ENCODE measurements around the gene BMP8A.
"Not testable (repeated sequence)": the region's sequence is repeated elsewhere in the genome, so short reads cannot be mapped to it uniquely, and the experiment has no call there.

The BMP8A gene

DNA sequence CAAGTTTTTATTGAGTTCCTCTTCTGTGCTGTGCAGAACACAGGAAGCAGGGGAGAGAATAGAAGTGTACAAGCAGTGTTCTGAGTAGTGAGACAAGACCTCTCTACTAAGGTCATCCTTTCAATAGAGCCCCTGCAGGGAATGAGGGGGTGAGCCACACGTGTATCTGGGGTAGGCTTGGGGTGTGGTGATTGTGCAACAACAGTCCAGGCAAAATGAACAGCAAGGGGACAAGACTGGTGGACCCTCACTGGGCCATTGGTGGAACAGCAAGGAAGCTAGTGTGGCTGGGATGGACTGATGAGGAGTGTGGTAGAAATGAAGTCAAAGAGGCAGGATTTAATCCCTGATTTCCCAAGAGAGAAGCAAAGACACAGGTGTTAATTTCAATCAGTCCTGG, 8.2 kb upstream of the BMP8A start:
- no peak for DNase-seq

DNA sequence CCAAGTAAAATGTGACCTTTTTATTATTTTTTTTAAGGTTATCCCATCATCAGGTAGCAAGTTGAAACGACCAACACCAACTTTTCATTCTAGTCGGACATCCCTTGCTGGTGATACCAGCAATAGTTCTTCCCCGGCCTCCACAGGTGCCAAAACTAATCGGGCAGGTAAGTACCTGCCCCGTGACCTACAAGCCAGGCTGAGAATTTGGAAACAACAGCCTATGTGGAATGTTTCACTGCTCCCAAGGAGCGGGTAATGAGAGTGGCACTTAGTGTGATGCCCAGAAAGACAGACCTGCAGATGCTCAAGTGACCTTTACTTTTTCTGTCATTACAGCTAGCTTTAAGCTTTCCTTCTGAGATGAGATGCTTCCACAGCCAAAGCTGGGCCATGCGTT, 6.9 kb upstream of the BMP8A start:
- no peak for DNase-seq

DNA sequence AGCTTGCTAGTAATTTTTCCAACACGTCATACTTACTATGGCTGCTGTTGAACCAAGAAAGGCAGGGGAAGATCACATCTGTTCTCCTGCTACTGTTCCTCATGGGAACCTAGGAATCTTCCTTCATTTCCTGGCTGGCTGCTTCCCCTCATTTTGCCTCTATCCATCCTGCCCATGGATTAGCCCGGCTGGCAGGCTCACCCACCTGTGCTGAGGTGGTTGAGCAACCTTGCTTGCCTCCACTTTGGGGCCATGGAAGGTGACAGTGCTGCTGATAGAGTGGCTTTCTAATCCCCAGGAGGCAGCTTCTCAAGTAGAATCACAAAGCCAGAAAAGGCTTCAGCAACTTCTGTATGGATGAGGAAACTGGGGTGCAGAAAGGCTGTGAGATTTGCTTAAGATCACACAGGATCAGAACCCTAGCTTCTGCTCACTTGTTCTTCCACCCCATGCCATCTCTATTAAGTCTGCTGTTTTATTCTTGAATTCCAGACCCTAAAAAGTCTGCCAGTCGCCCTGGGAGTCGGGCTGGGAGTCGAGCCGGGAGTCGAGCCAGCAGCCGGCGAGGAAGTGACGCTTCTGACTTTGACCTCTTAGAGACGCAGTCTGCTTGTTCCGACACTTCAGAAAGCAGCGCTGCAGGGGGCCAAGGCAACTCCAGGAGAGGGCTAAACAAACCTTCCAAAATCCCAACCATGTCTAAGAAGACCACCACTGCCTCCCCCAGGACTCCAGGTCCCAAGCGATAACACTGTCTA, 6.2 kb upstream of the BMP8A start:
- no peak for DNase-seq

DNA sequence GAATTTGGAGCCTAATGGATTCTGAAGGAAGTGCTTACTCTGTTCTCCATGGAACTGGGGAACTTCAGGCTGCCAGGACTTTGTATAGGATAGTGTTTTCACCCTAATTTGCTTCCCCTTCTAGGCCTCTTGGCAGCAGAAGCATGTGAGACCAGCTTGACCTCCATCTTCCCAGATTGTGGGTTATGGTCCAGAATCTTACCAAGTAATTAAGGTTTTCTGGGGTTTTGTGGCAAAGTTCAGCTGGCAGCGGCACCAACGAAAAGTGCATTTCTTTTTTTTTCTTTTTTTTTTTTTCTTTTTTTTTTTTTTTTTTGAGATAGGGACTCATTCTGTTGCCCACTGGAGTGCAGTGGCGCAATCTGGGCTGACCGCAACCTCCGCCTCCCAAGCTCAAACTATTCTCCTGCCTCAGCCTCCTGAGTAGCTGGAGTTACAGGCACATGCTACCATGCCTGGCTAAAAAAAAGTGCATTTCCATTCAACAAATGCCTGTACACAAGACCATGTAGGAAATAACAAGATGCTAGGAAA, 3.4 kb upstream of the BMP8A start:
- no peak for DNase-seq

- DNase-seq, result no peak
These were observed 2.5 kb upstream of the BMP8A start for GRCh38 chr1:39488793-39489566.

DNA sequence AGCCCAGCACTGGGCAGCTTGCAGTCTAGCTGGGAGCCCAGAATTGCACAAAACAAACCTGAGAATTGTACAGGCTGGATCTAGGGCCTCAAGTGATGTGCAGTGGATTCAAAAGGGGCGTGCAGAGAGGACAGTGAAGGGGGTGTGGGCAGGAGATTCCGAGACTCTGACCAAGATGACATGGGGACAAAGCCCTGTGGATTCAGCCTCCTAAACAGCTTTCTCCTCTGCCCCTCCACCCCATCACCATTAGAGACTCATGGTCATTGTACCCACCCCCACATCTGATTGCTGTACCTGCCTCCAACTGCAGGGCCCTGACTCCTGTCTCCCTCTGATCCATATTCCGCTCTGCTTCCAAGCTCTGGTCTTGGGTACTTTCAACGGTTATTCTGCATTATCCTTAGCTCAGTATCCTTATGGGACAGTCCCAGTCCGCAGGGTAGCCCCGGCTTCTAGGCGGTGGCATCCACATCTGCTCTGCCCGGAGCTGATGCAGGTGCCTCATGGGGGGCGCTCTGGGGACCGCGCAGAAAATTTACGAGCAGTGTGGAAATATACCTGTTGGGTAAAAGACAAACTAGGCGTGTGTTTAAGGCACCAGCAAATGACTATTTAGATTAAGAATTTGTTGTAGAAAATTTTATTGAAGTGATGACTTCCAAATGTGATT, 1.7 kb upstream of the BMP8A start:
- no peak for DNase-seq

DNA sequence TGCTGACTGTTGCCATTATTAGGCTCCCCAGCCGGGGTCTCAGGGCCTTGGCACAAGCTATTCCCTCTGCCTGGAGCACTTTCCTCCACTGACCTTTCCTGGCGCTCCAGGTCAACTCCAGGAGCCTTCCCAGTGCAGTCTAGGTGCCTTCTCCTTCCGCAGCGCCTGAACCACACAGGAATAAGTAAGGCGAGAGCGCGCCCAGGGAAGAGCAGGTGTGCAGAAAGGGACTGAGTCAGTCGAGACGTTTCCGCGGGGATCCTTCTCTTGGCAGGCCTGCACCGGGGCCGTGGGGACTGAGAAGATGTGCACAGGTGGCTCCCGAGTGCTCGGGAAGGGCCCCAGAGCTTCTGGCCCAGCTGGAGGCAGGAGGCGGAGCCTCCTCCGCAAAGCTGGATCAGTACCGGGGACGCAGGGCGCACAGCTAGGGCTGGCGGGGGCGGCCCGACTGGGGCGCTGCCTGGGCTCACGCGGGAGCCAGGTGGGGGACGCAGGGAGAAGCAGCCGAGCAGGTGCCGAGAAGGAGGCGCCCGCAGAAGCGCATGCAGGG, 765 bp upstream of the BMP8A start:
- peak; percentile 22 for DNase-seq

DNA sequence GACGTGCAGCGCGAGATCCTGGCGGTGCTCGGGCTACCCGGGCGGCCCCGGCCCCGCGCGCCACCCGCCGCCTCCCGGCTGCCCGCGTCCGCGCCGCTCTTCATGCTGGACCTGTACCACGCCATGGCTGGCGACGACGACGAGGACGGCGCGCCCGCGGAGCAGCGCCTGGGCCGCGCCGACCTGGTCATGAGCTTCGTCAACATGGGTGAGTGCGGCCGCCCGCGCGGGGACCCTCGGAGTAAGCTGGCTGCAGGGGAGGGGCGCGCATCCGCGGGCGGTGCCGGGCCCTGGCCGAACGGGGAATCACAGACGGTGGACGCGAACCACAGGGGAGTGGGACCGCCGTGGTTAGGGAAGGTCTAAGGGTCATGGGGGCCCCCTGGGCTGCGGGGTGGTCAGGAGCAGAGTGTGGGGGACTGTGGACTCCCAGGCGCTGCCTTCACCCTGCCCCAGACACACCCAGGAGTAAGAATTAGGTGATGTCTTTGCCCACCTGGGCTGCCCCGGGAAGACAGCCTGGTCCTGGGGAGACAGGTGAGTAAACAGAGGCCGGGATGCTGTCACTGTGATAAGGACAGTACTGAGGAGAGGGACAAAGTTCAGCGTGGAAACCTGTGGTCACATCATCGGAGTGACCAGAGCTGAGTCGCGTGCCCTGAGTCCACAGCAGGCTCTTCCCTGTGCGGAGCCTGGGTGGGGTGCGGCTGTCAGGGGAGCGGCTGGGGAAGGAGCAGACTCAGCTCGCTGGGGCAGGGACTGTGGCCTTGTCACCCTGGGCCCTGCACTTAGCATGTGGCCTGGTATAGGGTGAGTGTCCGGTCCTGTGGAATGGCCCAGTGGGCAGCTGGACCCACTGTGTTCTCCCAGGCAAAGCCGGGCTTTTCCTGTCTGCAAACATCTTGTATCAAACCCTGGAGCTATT, 944 bp downstream of the BMP8A start:
- not testable (repeated sequence) for DNase-seq

GRCh38 chr1:39493043-39493810, 1.8 kb downstream of the BMP8A start:
- DNase-seq, result not testable (repeated sequence)

DNA sequence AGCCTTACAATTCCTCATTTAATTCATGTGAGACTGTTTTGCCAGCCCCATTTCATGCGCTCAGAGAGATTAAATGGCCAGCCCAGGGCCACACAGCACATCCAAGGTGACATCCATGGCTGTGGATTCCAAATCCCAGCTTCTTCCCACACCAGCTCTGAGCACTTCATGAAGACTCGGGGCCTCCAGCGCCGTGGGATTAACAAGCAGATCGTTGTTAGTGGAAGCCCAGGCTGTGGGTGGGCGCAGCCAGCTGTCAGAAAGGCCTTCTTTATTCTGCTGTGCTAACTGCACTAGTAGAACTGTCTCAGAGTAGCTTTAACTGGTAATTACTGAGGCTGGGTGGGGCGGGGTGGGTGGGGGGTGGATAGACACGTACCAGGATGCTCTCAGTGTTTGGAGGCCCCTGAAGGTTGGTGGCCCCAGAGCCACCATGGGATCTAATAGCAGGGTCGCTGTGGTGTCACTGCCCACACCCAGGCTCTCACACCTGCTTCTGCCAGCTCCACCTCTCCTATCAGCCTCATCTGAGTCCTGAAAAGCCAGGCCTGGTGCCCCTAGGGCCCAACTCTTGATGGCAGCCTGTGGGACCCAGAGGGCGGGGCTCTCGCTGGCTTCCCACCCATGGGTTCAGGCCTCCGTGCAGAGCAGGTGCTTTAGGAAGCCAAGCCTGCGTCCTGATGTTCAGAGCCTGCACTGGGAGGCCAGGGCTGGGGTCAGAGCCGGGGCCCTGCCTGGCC, 3.4 kb downstream of the BMP8A start:
- no peak for DNase-seq

DNA sequence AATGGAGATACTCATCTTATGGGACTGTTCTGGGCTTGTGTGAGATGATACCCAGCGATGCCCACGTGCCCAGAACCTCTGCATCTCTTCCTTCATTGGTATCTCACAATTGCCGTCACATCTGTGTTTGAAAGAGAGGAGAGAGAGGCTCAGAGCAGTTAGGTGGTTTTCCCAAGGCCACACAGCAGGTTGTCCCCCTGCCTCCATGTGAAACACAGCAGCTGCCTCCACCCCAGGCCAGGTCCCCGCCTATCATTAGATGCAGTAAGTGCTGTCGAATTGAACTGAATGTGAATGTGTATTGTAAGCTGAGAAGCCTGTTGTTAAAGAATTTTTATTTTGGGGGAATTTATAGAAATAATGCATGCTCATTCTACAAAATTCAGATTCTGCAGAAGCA, 5.1 kb downstream of the BMP8A start:
- DNase-seq, result not testable (repeated sequence)

DNA sequence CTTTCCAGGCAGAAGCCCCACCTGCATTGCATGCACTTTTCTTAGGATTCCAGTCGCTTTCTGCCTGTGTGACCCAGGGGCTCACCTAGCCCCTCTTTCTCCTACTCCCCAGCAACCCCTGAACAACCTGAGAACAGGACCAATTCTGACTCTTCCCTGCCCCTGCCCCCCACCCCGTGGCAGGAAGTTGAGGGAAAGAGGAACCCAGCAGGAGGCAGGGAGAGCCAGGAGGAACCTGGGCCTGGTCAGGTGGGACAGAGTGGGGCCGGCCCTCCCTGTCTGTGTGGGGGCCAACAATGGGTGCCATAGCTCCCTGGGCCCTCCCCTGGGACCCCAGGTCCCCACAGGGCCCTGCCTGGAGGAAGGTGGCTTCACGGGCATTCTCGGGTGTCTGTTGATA, 6.1 kb downstream of the BMP8A start:
- DNase-seq, result no peak

DNA sequence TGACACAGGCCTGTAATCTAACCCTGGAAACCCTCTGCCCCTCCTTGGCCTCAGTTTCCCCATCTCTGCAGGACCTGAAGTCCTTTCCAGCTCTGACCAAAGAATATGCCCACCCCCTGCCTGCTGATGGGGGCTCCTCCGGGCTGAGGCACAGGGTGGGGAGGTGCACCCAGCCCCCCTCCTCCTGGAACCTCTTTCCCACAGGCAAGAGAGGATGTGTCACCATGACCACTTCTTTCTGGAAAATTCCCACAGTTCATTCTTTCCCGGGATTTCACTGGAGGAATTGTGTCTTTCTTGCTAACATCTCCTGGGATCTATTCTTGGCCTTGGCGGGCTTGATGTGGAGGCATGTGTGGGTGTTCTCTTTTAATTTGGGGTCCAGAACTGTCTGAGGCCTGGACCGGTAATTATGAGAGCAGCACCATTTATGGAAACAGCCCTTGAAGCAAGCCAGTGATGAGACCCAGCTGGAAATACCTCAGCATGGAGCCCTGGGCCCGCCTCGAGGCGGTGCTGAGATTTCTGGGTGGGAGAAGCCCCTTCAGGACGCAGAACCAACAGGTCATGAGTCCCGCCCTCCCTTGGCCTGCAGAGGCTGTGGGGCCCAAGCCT, 6.8 kb downstream of the BMP8A start:
- not testable (repeated sequence) for DNase-seq

DNA sequence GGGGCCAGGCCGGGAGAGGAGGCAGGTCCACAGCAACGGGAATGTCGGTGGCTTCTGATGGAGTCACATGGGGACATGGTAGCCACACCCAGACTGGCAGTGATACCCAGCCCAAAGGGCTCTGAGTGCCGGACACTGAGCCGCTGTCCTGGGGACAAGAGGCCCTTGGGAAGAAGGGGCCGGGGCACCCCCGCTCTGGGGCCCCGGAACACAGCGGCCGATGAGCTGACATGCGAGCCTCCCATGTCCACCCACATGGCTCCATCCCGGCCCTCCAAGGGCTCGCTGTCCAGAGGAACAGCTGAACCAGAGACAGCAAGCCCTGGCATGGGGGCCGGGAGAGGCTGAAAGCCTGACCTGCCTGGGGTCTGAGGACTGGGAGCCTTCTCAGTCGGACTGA, 7.4 kb downstream of the BMP8A start:
- DNase-seq, result not testable (repeated sequence)

GRCh38 chr1:39499668-39500067, 8.2 kb downstream of the BMP8A start:
- no peak for DNase-seq

GRCh38 chr1:39500862-39501389, 9.5 kb downstream of the BMP8A start:
- DNase-seq, result peak; percentile 6

GRCh38 chr1:39501666-39502065, 10.2 kb downstream of the BMP8A start:
- no peak for DNase-seq

DNA sequence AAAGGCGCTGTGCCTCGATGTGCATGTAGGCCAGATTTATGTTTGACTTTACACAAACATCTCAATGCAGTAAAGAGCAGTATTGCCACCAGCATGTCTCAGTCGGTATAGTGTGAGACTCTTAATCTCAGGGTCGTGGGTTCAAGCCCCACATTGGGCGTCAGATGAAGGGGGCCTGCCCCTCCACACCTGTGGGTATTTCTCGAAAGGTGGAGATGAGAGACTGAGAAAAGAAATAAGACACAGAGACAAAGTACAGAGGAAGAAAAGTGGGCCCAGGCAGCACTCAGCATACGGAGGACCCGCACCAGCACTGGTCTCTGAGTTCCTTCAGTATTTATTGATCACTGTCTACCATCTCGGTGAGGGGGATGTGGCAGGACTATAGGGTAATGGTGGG, 13.0 kb downstream of the BMP8A start:
- not testable (repeated sequence) for DNase-seq

DNA sequence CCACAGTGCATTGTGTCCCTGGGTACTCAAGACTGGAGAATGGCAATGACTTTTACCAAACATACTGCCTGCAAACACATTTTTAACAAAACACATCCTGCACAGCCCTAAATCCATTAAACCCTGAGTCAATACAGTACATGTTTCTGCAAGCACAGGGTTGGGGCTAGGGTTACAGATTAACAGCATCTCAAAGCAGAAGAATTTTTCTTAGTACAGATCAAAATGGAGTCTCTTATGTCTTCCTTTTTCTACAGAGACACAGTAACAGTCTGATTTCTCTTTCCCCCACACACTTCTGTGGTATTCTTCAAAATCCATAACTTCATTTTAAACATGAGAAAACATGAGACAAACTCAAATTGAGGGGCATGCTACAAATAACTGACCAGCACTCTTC, 13.9 kb downstream of the BMP8A start:
- DNase-seq, result no peak

Data from DMS79 (cell line).